Panc1 (cell line): Measurements from ENCODE around the gene LUZP2.

ENCODE experiments used
- POLR2AphosphoS5 ChIP-seq: IDR thresholded peaks from 2 replicates; pipeline ENCODE4 v1.6.1; 2012; ENCODE audit warnings: mild to moderate bottlenecking, low read depth, low read length, moderate library complexity
- REST ChIP-seq, 2 experiments: IDR thresholded peaks; 2 replicates each; pipeline ENCODE4 v1.6.1; 2011 to 2012; ENCODE audit warnings: low read depth in 2 of 2, control low read depth in 1 of 2, low read length in 1 of 2, mild to moderate bottlenecking in 1 of 2, moderate library complexity in 1 of 2; ENCODE audit not compliant: insufficient read depth in 1 of 2
- SIN3A ChIP-seq: IDR thresholded peaks from 2 replicates; pipeline ENCODE4 v1.6.1; 2012; ENCODE audit warnings: low read depth, mild to moderate bottlenecking, low read length, moderate library complexity, borderline replicate concordance; ENCODE audit not compliant: insufficient read depth
- TCF7L2 ChIP-seq: IDR thresholded peaks from 2 replicates; pipeline ENCODE4 v1.6.1; 2011; ENCODE audit warnings: mild to moderate bottlenecking, low read depth, low read length, inconsistent platforms
- TF ChIP-seq, protein P1 (sequence below): fragments of 450-650 bp; IDR thresholded peaks from 2 replicates; pipeline ENCODE4 v1.5.1; 2017; ENCODE audit warnings: mild to moderate bottlenecking

DNA sequence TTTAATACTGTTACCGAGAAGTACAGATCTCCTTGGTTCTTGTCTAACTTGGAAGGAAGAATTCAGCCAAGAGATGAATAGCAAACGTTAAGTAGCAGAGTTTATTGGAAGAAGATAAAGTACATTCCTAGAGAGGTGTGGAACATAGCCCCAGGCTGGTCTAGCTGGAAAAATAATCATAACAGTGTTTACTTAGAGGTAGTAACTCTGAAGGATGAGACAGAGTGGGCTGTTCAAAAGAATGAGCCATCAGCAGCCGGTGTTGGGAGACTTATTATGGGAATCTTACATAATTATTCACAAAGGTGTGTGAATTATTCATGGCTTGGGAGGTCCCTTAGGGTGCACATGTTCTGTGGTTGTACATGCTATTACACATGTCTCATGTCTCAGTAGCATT lies 276.5 kb downstream of the LUZP2 start:
- TF ChIP-seq TCF7L2 (no peak), POLR2AphosphoS5 (no peak), REST (IDR thresholded peaks at IDR 0.05; ENCODE audit: insufficient read depth in 1 of 2, low read depth in 2 of 2, low read length in 1 of 2) (no peak), SIN3A (no peak)
- TF ChIP-seq, protein P1, sequence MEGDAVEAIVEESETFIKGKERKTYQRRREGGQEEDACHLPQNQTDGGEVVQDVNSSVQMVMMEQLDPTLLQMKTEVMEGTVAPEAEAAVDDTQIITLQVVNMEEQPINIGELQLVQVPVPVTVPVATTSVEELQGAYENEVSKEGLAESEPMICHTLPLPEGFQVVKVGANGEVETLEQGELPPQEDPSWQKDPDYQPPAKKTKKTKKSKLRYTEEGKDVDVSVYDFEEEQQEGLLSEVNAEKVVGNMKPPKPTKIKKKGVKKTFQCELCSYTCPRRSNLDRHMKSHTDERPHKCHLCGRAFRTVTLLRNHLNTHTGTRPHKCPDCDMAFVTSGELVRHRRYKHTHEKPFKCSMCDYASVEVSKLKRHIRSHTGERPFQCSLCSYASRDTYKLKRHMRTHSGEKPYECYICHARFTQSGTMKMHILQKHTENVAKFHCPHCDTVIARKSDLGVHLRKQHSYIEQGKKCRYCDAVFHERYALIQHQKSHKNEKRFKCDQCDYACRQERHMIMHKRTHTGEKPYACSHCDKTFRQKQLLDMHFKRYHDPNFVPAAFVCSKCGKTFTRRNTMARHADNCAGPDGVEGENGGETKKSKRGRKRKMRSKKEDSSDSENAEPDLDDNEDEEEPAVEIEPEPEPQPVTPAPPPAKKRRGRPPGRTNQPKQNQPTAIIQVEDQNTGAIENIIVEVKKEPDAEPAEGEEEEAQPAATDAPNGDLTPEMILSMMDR: no peak
